ENCODE measurements around the gene FKBP6. TPM values are rescaled to one million over a fixed set of nuclear protein-coding genes. Genes with fewer than 3 reads are reported as not detected.

The FKBP6 gene
- total RNA-seq, 2 experiments from 2014 or later, result not detected

DNA sequence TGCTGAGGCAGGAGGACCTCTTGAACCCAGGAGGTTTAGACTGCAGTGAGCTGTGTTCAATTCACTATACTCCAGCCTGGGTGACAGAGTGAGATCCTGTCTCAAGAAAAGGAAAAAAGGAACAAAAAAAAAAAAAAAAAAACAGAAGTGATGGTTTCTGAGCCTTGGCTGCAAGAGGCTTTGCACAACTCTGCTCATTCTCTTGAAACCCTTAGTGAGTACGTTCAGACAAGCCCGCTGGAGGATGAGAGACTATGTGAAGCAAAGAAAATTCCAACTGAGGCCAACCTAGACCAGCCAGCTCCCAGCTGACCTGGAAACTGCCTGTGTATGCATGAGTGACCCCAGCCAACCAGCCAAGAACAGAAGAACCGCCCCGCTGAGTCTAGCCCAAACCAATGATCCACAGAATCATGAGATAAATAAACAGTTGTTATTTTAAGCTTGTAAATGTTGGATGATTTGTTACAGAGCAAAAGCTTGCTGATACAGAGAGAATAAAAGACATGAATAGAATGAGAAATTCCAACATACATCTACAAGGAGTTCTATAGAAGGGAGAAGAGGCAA is 55.1 kb downstream of the FKBP6 start:
- DNase-seq (no peak), ATAC-seq (ENCODE audit: poor library complexity) (no peak)
- Mint-ChIP-seq H3K4me1 (ENCODE audit: low read depth) (no peaks in the 10 kb centered on the region), H3K4me3 (no peak overlapping the region), H3K36me3 (ENCODE audit: low read depth) (no peaks in the 10 kb centered on the region), H3K9me3 (peaks cover 9% of the 10 kb centered on the region), H3K27ac (no peak overlapping the region), H3K27me3 (peaks cover 12% of the 10 kb centered on the region)
- H3K27me3 ChIP-seq (ENCODE audit: control insufficient read depth in 1 of 2, insufficient read depth in 2 of 2, low read length in 2 of 2), result peaks cover 3 to 5% of the 10 kb centered on the region in 2 experiments
- ChIA-PET CTCF (no interaction called here), POLR2A (no interaction called here)
- no peaks in the 10 kb centered on the region for H3K36me3 ChIP-seq (ENCODE audit: insufficient read depth, low read length)
- peaks cover 10 to 41% of the 10 kb centered on the region in 2 experiments for H3K9me3 ChIP-seq (ENCODE audit: control insufficient read depth in 1 of 2, insufficient read depth in 1 of 2, low read length in 2 of 2)
- TF ChIP-seq, protein P1, sequence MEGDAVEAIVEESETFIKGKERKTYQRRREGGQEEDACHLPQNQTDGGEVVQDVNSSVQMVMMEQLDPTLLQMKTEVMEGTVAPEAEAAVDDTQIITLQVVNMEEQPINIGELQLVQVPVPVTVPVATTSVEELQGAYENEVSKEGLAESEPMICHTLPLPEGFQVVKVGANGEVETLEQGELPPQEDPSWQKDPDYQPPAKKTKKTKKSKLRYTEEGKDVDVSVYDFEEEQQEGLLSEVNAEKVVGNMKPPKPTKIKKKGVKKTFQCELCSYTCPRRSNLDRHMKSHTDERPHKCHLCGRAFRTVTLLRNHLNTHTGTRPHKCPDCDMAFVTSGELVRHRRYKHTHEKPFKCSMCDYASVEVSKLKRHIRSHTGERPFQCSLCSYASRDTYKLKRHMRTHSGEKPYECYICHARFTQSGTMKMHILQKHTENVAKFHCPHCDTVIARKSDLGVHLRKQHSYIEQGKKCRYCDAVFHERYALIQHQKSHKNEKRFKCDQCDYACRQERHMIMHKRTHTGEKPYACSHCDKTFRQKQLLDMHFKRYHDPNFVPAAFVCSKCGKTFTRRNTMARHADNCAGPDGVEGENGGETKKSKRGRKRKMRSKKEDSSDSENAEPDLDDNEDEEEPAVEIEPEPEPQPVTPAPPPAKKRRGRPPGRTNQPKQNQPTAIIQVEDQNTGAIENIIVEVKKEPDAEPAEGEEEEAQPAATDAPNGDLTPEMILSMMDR (IDR thresholded peaks at IDR 0.05), result no peak
- intact Hi-C loops (cut with DNase I, micrococcal nuclease), result no loop called here
- H3K27ac ChIP-seq (ENCODE audit: low read depth in 1 of 2, low read length in 2 of 2), result no peak overlapping the region
- H3K4me1 ChIP-seq (ENCODE audit: insufficient read depth, low read length), result no peaks in the 10 kb centered on the region
- H3K4me3 ChIP-seq (ENCODE audit: low read length), result no peak overlapping the region

DNA sequence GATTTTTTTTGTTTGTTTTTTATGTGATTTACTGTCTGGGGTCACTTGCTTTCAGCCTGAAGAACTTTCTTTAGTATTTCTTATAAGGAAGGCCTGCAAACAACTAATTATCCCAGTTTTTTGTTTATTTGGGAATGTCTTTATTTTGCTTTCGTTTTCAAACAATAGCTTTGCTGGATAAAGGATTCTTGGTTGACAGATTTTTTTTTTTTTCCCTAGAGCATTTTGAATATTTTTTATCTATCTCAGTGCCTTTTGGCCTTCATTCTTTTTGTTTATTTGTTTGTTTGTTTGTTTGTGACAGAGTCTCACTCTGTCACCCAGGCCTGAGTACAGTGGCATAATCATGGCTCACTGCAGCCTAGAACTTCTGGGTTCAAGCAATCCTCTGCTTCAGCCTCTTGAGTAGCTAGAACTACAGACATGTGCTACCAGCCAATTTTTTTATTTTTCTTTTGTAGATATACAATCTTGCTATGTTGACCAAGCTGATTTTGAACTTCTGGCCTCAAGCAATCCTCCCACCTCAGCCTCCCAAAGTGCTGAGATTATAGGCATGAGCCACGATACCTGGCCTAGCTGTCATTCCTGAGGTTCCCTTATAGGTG is 59.4 kb downstream of the FKBP6 start:
- ChIA-PET CTCF (no interaction called here), POLR2A (no interaction called here)
- no peaks in the 10 kb centered on the region for H3K27me3 ChIP-seq (ENCODE audit: control insufficient read depth in 1 of 2, insufficient read depth in 2 of 2, low read length in 2 of 2)
- H3K4me3 ChIP-seq (ENCODE audit: low read length), result no peak overlapping the region
- H3K9me3 ChIP-seq (ENCODE audit: control insufficient read depth in 1 of 2, insufficient read depth in 1 of 2, low read length in 2 of 2), result peaks cover 26 to 50% of the 10 kb centered on the region in 2 experiments
- intact Hi-C loops (cut with DNase I, micrococcal nuclease), result no loop called here
- no peaks in the 10 kb centered on the region for H3K36me3 ChIP-seq (ENCODE audit: insufficient read depth, low read length)
- H3K4me1 ChIP-seq (ENCODE audit: insufficient read depth, low read length), result no peaks in the 10 kb centered on the region
- no peaks in the 10 kb centered on the region for H3K36me3 Mint-ChIP-seq (ENCODE audit: low read depth)
- no peak overlapping the region for H3K27ac Mint-ChIP-seq
- no peaks in the 10 kb centered on the region for H3K27me3 Mint-ChIP-seq
- DNase-seq, result no peak
- H3K27ac ChIP-seq (ENCODE audit: low read depth in 1 of 2, low read length in 2 of 2), result no peak overlapping the region
- H3K9me3 Mint-ChIP-seq, result peaks cover 15% of the 10 kb centered on the region
- H3K4me3 Mint-ChIP-seq, result no peak overlapping the region
- ATAC-seq (ENCODE audit: poor library complexity), result no peak
- TF ChIP-seq, protein P1 (IDR thresholded peaks at IDR 0.05), result no peak
- no peaks in the 10 kb centered on the region for H3K4me1 Mint-ChIP-seq (ENCODE audit: low read depth)

DNA sequence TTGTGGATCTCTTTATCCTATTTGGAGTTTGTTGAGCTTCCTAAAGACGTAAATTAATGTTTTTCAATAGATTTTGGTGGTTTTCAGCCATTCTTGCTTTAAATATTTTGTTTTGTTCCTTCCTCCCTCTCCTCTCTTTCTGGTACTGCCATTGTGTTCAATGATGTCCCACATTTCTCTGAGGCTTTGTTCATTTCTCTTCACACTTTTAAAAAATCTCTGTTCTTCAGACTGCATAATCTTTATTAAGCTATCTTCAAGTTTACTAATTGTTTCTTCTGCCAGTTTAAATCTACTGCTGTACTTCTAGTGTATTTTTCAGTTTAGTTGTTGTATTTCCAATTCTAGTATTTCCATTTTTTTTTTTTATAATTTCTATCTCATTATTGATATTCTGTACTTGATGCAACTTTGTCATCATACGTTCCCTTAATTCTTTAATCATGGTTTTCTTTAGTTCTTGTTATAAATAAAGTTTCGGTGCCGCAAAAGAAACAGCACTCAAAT is 60.0 kb downstream of the FKBP6 start:
- peaks cover 26 to 44% of the 10 kb centered on the region in 2 experiments for H3K9me3 ChIP-seq (ENCODE audit: control insufficient read depth in 1 of 2, insufficient read depth in 1 of 2, low read length in 2 of 2)
- H3K27ac Mint-ChIP-seq, result no peak overlapping the region
- ChIA-PET CTCF (no interaction called here), POLR2A (no interaction called here)
- H3K27ac ChIP-seq (ENCODE audit: low read depth in 1 of 2, low read length in 2 of 2), result no peak overlapping the region
- no peak for DNase-seq
- TF ChIP-seq, protein P1 (IDR thresholded peaks at IDR 0.05), result no peak
- no peak overlapping the region for H3K4me3 Mint-ChIP-seq
- no peaks in the 10 kb centered on the region for H3K36me3 ChIP-seq (ENCODE audit: insufficient read depth, low read length)
- H3K36me3 Mint-ChIP-seq (ENCODE audit: low read depth), result no peaks in the 10 kb centered on the region
- H3K27me3 Mint-ChIP-seq, result no peaks in the 10 kb centered on the region
- intact Hi-C loops (cut with DNase I, micrococcal nuclease), result no loop called here
- no peak overlapping the region for H3K4me3 ChIP-seq (ENCODE audit: low read length)
- no peaks in the 10 kb centered on the region for H3K4me1 Mint-ChIP-seq (ENCODE audit: low read depth)
- ATAC-seq (ENCODE audit: poor library complexity), result no peak
- no peaks in the 10 kb centered on the region for H3K27me3 ChIP-seq (ENCODE audit: control insufficient read depth in 1 of 2, insufficient read depth in 2 of 2, low read length in 2 of 2)
- H3K4me1 ChIP-seq (ENCODE audit: insufficient read depth, low read length), result no peaks in the 10 kb centered on the region
- H3K9me3 Mint-ChIP-seq, result peaks cover 15% of the 10 kb centered on the region
